OCI-LY1 (cell line): ENCODE data around the gene DSC2.

ENCODE experiments used
- H2AFZ ChIP-seq: fragments of 200-600 bp; sonication (generic), shearing (Covaris generic); 2 replicates; pipeline ENCODE4 v1.6.0; 2014; ENCODE audit warnings: antibody characterized with exemption, mild to moderate bottlenecking, low read length
- H3F3A ChIP-seq: fragments of 200-600 bp; sonication (generic), shearing (Covaris generic); 2 replicates; pipeline ENCODE4 v1.6.0; 2014; ENCODE audit warnings: mild to moderate bottlenecking, antibody characterized with exemption, low read length, moderate library complexity; ENCODE audit not compliant: insufficient read depth
- H3K27ac ChIP-seq: fragments of 200-600 bp; sonication (generic); 2 replicates; pipeline ENCODE4 v1.5.1; 2014; ENCODE audit warnings: low read length, mixed run types, mild to moderate bottlenecking, low read depth; ENCODE audit not compliant: poor library complexity, severe bottlenecking
- H3K27me3 ChIP-seq: fragments of 200-600 bp; sonication (generic); 2 replicates; pipeline ENCODE4 v1.6.0; 2014; ENCODE audit warnings: antibody characterized with exemption, mild to moderate bottlenecking, low read length, moderate library complexity; ENCODE audit not compliant: insufficient read depth
- H3K36me3 ChIP-seq: fragments of 200-600 bp; sonication (generic); 2 replicates; pipeline ENCODE4 v1.6.1; 2014; ENCODE audit warnings: mild to moderate bottlenecking, antibody characterized with exemption, low read length, moderate library complexity, mixed read lengths; ENCODE audit not compliant: insufficient read depth
- H3K4me1 ChIP-seq: fragments of 200-600 bp; sonication (generic); 2 replicates; pipeline ENCODE4 v1.5.1; 2014; ENCODE audit warnings: mild to moderate bottlenecking, low read length, moderate library complexity; ENCODE audit not compliant: insufficient read depth, severe bottlenecking
- H3K4me2 ChIP-seq: fragments of 200-600 bp; sonication (generic), shearing (Covaris generic); 2 replicates; pipeline ENCODE4 v1.6.1; 2014; ENCODE audit warnings: low read length
- H3K4me3 ChIP-seq: fragments of 200-600 bp; sonication (generic); 2 replicates; pipeline ENCODE4 v1.5.1; 2014; ENCODE audit warnings: low read length, low read depth, mild to moderate bottlenecking, mixed read lengths; ENCODE audit not compliant: poor library complexity, severe bottlenecking
- H3K79me2 ChIP-seq: fragments of 200-600 bp; shearing (Covaris generic); 2 replicates; pipeline ENCODE4 v1.6.1; 2016; ENCODE audit warnings: mixed run types, low read length, mixed read lengths; ENCODE audit not compliant: insufficient read depth
- H3K9ac ChIP-seq: fragments of 200-600 bp; sonication (generic), shearing (Covaris generic); 2 replicates; pipeline ENCODE4 v1.6.1; 2014; ENCODE audit warnings: mild to moderate bottlenecking, low read length, mixed read lengths
- H3K9me2 ChIP-seq: fragments of 200-600 bp; sonication (generic), shearing (Covaris generic); 2 replicates; pipeline ENCODE4 v1.6.1; 2014; ENCODE audit warnings: low read depth, mild to moderate bottlenecking, low read length, mixed read lengths
- H3K9me3 ChIP-seq: fragments of 200-600 bp; shearing (Covaris generic); 2 replicates; pipeline ENCODE4 v1.6.1; 2014; ENCODE audit warnings: low read length, mixed read lengths
- H4K20me1 ChIP-seq: fragments of 200-600 bp; sonication (generic), shearing (Covaris generic); 2 replicates; pipeline ENCODE4 v1.6.0; 2016; ENCODE audit warnings: mild to moderate bottlenecking, low read length; ENCODE audit not compliant: insufficient read depth
- CTCF ChIP-seq: fragments of 200-600 bp; sonication (generic), shearing (Covaris generic); IDR thresholded peaks from 2 replicates; pipeline ENCODE4 v1.5.1; 2017; ENCODE audit warnings: mild to moderate bottlenecking, antibody characterized with exemption, low read length, moderate library complexity, mixed read lengths
- EZH2 ChIP-seq: fragments of 200-600 bp; sonication (generic), shearing (Covaris generic); IDR thresholded peaks from 2 replicates; pipeline ENCODE4 v1.8.0; 2017; ENCODE audit warnings: borderline replicate concordance, mixed run types, mild to moderate bottlenecking, antibody characterized with exemption, low read length, moderate library complexity, mixed read lengths

Gene DSC2

DNA sequence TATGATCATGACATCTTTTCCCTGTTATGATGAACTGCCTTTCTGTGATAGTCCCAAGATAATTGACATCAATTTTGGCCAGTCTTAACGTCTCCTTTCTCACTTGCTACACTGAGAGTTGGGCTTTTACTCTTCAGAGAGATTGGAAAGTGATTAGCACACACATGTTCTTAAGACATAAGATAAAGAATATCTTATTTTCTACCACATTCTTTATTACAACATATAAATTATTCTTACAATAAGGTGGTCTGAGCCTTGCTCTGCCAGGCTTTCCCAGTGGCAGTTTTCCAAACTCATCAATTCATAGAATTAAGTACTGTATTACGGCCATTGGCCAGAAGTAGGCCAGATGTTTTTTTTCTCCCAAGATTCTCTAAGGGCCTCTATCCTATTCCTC, 54.0 kb downstream of the DSC2 start:
- Histone ChIP-seq H3K27me3 (no peaks in the 10 kb centered on the region), H3K4me1 (no peaks in the 10 kb centered on the region), H3K4me3 (no peak overlapping the region), H3K9me2 (no peaks in the 10 kb centered on the region), H4K20me1 (no peaks in the 10 kb centered on the region), H3K79me2 (no peaks in the 10 kb centered on the region), H3K36me3 (no peaks in the 10 kb centered on the region), H3F3A (no peaks in the 10 kb centered on the region), H3K9ac (no peak overlapping the region), H3K9me3 (no peaks in the 10 kb centered on the region), H2AFZ (no peak overlapping the region), H3K27ac (no peak overlapping the region), H3K4me2 (no peak overlapping the region)
- no peak for TF ChIP-seq CTCF

DNA sequence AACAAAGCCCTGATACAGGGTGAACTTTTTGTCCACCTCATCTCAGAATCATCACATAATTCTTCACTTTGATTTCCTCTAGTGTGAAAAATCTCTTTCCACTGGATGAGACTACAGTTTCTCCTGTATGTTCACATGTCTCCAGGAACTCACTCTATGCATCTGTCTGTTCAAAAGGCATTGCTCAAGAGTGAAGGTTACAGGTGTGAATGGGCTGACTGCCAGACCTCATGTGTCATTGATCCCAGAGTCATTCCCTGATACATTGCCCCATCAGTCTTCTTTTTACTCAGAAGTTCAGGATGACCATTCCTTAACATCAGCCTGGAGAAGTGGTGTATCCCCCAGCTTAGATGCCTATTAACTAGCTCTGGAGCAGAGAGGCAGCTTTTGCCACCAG, 55.3 kb downstream of the DSC2 start:
- Histone ChIP-seq H3K36me3 (no peaks in the 10 kb centered on the region), H3K4me3 (no peak overlapping the region), H3K9ac (no peak overlapping the region), H3K27me3 (no peaks in the 10 kb centered on the region), H3K9me2 (no peaks in the 10 kb centered on the region), H3K79me2 (no peaks in the 10 kb centered on the region), H3K27ac (no peak overlapping the region), H3F3A (no peaks in the 10 kb centered on the region), H2AFZ (no peak overlapping the region), H3K9me3 (no peaks in the 10 kb centered on the region), H3K4me1 (no peaks in the 10 kb centered on the region), H3K4me2 (no peak overlapping the region), H4K20me1 (no peaks in the 10 kb centered on the region)
- TF ChIP-seq EZH2, result no peak
- no peak for TF ChIP-seq CTCF

GRCh38 chr18:31045599-31045998, 56.6 kb downstream of the DSC2 start:
- Histone ChIP-seq H3K4me3 (no peak overlapping the region), H3K4me1 (no peaks in the 10 kb centered on the region), H3K27me3 (no peaks in the 10 kb centered on the region), H3K9me3 (no peaks in the 10 kb centered on the region), H3K4me2 (no peak overlapping the region), H3F3A (no peaks in the 10 kb centered on the region), H3K36me3 (no peaks in the 10 kb centered on the region), H3K79me2 (no peaks in the 10 kb centered on the region), H3K27ac (no peak overlapping the region), H3K9ac (no peak overlapping the region), H2AFZ (no peak overlapping the region), H3K9me2 (no peaks in the 10 kb centered on the region), H4K20me1 (no peaks in the 10 kb centered on the region)
- TF ChIP-seq CTCF, result no peak
- no peak for TF ChIP-seq EZH2
